A204.1 (cell line): ENCODE data around the gene NEDD9.

Experiments
- FAIRE-seq: peaks from 2 replicates; lab custom pipeline; 2012; peaks lifted over from hg19 to GRCh38; lab: Jason Lieb, UNC

NEDD9 gene

DNA sequence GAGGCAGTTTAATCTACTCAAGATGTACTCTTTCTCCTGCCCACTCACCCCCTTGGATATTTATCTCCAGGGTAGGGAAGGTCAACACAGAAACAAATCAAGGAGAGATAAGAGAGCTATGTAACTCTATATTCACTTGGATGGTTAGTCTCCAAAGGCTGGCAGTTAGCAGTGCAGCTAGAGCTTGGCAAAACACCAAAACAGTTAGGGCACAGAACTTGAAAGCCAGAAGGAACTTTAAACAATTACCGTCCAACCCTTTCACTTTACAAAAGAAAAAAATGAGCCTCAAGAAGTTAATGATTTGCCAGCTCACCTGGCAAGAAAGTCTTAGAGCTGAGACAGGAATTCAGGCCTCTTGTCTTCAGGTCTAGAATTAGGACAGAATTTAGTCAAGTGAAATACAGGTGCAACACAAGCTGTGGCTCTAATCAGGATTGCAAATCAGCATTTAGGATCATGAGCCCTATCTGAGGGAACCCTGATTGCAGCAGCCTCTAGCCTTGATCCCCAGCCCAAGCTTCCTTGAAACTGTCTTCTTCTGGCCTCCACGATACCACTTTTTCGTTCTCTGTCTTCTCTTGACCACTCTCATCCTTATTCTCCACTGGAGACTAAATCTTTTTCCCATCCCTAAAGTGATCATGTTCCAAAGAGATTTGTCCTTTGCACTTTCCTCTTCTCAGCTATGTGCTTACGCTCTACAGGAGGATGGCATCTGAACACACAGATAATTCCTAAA lies 14.9 kb downstream of the NEDD9 start:
- FAIRE-seq = no peak

DNA sequence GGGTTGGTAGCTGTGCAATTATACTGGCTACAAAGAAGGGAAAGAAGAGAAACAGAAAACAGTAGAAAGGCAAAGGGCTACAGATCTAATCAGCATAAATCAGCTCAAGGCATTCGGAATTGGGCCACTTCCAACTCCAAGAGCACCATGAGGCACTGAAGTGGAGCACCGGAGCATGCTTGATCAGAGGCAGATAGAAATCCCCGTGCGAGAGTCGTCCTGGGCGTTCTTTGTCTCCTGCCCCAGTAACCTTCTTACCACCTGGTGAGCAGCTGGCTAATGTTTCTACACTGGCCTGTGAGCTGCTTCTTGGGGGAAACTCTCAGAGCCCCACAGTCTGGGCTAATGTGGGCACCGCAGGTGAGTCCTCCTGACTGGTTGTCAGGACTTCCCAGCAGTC lies 16.7 kb downstream of the NEDD9 start:
- no peak for FAIRE-seq

DNA sequence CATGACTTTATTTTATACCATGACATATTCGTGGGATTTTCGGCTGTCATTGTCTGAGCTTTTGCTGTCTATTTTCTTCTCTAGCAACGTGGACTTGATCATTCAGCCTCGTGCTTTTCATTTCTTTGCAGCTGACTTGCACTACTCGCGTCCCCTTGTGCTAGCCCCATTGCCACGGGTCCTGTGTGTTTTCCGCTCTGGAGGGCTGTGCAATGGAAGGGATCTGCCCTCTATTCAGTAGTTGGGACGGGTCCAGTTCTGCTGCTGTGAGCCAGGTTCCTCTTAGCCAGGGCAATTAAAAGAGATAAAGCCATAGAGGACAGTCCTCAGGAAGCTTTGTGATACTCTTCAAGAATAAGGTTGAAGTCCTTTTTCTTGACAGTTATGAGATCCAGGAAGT lies 17.6 kb downstream of the NEDD9 start:
- no peak for FAIRE-seq

DNA sequence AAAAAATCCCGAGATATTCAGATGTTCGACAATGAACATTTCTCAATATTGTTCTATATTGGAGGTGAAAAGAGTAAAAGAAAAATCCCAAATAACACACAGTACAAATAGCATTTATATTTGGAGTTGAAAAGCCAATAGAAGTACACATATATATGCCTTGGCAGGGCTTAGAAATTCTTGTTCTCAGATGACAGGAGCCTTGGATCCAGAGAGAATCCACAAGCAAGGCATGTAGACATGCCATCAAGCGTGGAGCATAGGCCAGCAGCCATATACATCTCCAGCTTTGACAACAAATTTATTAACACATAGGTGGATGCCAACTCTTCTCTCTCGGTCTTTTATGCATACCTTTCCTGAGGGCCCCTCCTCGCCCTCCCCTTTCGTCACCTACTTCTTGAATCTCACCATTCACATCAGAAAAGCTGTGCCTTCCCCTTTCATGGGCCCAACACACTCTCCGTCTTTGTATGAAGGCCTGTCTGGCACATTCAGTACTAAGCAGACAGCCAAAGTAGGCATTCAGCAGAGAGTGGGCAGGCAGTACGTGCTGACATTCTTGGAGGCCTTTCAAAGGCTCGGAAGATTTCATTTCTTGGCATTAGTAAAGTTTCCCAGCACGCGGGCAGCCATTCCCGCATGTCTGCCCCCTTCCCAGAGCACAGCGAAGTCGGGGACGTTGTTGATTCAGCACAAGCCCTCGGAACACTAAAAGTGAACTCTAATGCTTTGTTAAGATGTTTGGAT lies 18.2 kb downstream of the NEDD9 start:
- no peak for FAIRE-seq

- no peak for FAIRE-seq
Observed at GRCh38 chr6:11213422-11214021, 18.9 kb downstream of the NEDD9 start.

GRCh38 chr6:11212664-11213063 lies 19.8 kb downstream of the NEDD9 start:
- no peak for FAIRE-seq

GRCh38 chr6:11211254-11211653 lies 21.2 kb downstream of the NEDD9 start:
- FAIRE-seq = no peak

- no peak for FAIRE-seq
Observed at GRCh38 chr6:11210386-11211138, 21.9 kb downstream of the NEDD9 start.

DNA sequence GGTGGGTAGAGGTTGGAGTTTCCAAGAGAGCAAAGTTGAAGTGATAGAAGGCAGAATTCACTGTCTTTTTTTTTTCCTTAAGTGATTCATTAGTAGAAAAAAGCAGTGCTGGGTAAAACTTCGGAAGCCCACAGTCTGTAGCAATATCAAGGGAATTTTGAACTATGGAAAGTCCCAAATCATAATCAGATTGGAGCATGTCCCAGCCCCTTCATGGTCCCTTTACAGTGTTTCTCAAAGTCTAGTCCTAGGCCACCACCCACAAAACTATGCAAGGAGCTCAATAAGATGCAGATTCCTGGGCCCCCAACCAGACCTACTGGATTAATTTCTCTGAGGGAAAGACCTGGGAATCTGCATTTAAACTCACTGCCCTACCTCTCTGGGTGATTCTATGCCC lies 22.6 kb downstream of the NEDD9 start:
- no peak for FAIRE-seq

- FAIRE-seq = no peak
Observed at GRCh38 chr6:11209369-11209768, 23.1 kb downstream of the NEDD9 start.

- no peak for FAIRE-seq
Observed at GRCh38 chr6:11208854-11209253, 23.6 kb downstream of the NEDD9 start.

GRCh38 chr6:11208267-11208666 lies 24.2 kb downstream of the NEDD9 start:
- FAIRE-seq = no peak

- FAIRE-seq = no peak
Observed at GRCh38 chr6:11207199-11207968, 25.1 kb downstream of the NEDD9 start.

GRCh38 chr6:11206576-11206975 lies 25.9 kb downstream of the NEDD9 start:
- no peak for FAIRE-seq

DNA sequence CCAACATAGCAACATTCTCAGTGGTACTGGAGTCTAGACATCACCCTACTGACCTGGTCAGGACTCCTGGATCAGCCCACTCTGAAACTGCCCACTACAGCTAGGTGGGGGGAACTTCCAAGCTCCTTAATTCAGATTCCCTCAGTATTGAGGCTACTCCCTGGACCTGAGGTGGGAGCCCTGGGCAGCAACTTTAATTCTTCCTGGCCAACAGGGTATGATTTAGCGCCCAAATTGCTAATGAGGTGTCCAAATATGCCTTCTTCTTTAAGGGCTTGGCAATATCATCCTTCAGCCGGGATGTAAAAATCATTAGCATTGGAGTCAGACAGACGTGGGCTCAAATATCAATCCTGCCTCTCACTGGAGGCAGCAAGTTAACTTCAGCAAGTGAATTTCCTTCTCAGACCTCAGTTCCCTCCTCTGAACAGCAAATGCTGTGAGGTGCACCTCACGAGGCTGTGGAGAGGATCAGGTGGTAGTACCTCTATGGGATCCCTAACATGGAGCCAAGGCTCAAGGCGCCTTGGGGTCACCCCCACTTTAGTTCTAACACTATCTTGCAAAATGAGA lies 27.6 kb downstream of the NEDD9 start:
- no peak for FAIRE-seq

- FAIRE-seq = no peak
Observed at GRCh38 chr6:11204005-11204399, 28.5 kb downstream of the NEDD9 start.

GRCh38 chr6:11203306-11204004 lies 29.0 kb downstream of the NEDD9 start:
- no peak for FAIRE-seq

DNA sequence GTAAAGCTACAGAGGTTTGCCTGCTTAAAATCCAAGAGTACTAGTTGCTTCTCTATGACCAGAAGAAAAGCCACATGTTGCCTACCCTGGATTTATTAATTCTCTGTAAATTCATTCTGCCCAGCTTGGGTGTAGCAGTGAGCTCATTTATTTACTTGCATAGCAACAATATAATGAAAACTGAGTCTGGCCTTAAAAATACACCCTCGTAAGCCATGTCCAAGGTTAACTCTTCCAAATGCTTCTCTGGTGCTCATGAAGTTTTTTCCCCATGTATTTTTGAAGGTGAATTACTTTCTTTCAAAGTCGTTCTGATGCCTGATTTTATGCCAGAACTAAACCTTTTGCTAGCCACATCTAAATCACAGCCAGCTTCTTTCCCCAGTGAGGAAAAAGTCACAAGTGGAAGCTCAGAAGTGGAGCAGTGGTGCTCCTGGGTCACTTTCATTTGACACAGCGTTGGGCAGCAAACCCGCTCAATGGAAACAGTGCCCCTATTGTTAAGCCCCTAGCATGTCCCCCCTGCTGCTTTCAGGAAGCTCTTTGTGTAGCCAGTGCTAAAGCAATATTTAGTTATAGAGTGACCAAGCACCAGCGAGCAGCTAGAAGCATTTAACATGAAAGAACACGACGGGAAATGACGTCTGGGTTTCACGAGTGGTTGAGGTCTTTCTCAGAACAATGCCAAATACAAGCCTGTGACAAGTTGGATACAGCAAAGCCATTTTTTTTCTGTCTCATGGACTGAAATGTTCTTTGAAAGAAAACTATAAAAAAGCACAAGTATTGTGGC lies 29.8 kb downstream of the NEDD9 start:
- no peak for FAIRE-seq

DNA sequence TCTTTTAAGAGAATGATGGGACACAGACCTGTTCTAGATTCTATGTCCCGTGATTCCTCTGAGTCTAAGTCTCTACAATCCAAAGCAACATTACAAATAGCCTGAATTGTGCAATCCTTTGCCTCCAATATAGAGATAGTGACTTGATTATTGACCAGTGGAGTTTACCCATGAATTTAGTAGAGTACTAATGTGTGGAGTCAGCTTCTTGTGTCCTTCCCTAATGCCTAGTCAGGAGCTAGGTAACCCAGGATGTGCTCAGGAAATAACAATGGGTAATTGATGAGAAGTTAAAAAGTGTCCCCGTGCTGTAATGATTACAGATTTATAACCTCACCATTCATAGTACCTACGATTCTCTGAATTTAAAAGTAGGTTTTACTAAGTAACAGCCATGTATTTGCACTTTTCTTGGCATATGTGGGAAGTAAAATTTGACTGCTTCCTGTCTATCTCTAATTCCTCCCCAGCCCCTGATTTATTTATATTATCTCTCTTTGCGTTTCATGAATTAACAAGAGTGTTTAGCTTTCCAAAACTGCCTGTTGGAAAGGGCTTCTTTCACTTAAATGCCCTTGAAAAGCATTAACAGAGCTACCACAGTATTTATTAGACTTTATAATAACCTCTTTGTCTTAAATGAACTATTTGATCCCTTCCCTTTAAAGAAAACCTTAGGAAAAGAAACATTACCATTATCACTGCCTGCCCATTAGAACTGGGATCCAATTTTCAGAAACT lies 30.5 kb downstream of the NEDD9 start:
- no peak for FAIRE-seq
